ENCODE data around the gene OR14I1. TPM values are rescaled to one million over a fixed set of nuclear protein-coding genes. Genes with fewer than 3 reads are reported as not detected.

Gene OR14I1
- not detected in 2 replicates for total RNA-seq

DNA sequence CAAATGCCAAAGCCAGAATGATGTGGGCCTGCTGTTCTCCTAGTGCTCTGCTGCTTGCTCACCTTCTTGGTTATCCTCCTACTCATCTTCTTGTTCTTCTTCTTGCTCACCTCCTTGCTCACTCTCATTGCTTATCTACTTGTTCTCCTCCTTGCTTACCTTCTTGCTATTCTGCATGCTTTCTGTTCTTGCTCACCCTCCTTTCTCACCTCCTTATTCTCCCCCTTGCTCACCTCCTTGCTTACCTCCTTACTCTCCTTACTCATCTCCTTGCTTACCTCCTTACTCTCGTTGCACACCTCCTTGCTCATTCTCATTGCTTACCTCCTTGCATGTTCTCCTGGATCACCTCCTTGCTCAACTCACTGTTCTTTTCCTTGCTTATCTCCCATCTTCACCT is at the start of gene OR14I1:
OR14I1 (minus strand) TSS at position 53 of the 400 bp plus-strand sequence.
- no peak for DNase-seq (ENCODE audit: low read depth)
- TF ChIP-seq, protein P1, sequence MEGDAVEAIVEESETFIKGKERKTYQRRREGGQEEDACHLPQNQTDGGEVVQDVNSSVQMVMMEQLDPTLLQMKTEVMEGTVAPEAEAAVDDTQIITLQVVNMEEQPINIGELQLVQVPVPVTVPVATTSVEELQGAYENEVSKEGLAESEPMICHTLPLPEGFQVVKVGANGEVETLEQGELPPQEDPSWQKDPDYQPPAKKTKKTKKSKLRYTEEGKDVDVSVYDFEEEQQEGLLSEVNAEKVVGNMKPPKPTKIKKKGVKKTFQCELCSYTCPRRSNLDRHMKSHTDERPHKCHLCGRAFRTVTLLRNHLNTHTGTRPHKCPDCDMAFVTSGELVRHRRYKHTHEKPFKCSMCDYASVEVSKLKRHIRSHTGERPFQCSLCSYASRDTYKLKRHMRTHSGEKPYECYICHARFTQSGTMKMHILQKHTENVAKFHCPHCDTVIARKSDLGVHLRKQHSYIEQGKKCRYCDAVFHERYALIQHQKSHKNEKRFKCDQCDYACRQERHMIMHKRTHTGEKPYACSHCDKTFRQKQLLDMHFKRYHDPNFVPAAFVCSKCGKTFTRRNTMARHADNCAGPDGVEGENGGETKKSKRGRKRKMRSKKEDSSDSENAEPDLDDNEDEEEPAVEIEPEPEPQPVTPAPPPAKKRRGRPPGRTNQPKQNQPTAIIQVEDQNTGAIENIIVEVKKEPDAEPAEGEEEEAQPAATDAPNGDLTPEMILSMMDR (IDR thresholded peaks at IDR 0.05; ENCODE audit: insufficient read depth, low read depth, low read length) = no peak
- H3K4me3 ChIP-seq (ENCODE audit: low read depth, low read length) = no peak within 1 kb of the TSS

DNA sequence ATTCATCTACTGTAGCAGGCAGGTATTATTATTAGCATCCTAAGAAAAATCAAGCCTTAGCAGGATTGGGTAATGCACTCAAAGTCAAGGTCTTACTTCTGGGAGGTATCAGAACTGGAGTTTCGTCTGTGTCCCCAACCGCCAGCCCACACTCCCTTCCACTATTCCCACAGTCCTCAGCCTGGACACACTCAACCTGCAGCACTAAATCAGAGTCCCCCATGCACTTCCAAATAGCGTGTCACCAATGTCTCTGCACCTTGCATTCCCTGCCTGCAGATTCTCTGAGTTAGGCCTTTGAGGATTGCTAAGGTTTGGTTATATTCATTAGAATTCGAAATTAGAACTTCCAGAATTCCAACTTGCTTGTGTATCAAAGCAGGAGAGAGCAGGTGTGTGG is 49.1 kb upstream of the OR14I1 start:
- no peak for DNase-seq (ENCODE audit: low read depth)
- no peak overlapping the region for H3K4me3 ChIP-seq (ENCODE audit: low read depth, low read length)
- TF ChIP-seq, protein P1 (IDR thresholded peaks at IDR 0.05; ENCODE audit: insufficient read depth, low read depth, low read length) = no peak

DNA sequence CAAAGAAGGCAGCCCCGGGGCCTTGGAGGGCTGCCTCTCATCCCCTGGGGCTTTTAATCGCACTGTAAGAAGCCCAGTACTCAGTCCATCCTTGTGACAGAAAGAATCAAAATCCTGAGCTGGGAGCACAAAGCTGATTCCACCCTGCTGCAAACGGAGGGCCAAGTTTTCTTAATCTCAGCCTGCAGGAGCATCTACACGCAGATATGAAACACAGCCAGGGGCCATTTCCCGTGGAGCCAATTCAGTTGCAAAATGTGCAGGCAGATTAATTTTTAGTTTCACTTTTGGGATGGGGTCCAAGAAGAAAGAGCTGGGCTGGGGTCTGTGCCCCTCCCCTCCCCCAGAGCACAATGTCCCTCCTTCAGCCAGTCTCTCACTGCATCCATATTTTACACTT is 48.6 kb upstream of the OR14I1 start:
- no peak for DNase-seq (ENCODE audit: low read depth)
- TF ChIP-seq, protein P1 (IDR thresholded peaks at IDR 0.05; ENCODE audit: insufficient read depth, low read depth, low read length) = no peak
- no peak overlapping the region for H3K4me3 ChIP-seq (ENCODE audit: low read depth, low read length)

DNA sequence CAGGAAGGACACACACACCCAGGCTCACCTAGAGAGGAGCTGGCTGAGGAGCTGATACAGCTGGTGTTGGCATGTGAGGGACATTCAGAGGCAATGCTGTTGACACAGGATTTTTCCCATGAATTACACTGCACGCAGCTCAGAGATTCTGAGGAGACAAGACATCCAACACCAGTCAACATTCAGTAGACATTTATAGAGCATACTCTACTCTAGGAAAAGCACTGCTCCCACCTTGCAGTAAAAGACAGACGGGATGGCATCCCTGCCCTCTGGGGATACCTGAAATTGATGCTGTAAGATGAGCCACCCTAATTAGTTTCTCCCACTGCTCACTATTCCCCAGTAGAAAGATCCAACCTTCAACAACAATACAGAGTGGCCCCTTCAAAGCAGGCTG is 47.9 kb upstream of the OR14I1 start:
- no peak for DNase-seq (ENCODE audit: low read depth)
- TF ChIP-seq, protein P1 (IDR thresholded peaks at IDR 0.05; ENCODE audit: insufficient read depth, low read depth, low read length) = no peak

DNA sequence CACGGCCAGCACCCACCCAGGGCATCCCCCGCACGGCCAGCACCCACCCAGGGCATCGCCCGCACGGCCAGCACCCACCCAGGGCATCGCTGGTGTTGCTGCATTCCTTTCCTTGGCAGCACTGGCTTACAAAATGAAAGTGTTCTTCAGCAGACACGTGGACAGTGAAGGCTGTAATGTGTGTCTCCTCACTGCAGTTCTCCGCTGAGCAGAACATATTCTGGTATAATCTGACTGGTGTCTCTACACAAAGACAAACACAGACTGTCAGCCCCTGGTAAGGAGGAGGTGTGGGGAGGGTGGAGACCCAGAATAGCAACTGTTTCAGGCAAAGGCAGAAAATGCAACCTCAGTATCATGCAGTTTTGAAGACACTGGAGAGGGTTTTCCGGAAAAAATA is 45.6 kb upstream of the OR14I1 start:
- no peak overlapping the region for H3K4me3 ChIP-seq (ENCODE audit: low read depth, low read length)
- TF ChIP-seq, protein P1 (IDR thresholded peaks at IDR 0.05; ENCODE audit: insufficient read depth, low read depth, low read length) = no peak
- no peak for DNase-seq (ENCODE audit: low read depth)

More for the DNA sequence above, 47.9 kb upstream of the OR14I1 start:
- H3K4me3 ChIP-seq (ENCODE audit: low read depth, low read length) = no peak overlapping the region

DNA sequence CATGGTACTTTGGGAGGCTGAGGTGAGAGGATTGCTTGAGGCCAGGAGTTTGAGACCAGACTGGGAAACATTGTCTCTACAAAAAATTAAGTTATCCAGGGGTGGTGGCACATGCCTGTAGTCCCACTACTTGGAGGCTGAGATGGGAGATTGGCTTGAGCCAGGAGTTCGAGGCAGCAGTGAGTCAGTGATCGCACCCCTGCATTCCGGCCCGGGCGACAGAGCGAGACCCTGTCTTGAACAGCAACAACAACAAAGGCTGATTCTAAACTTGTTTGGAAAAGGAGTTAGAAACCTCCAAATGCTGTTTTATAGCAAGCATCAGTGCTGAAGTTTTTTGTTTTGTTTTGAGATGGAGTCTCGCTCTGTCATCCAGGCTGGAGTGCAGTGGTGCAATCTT is 38.3 kb upstream of the OR14I1 start:
- no peak overlapping the region for H3K4me3 ChIP-seq (ENCODE audit: low read depth, low read length)
- TF ChIP-seq, protein P1 (IDR thresholded peaks at IDR 0.05; ENCODE audit: insufficient read depth, low read depth, low read length) = no peak
- no peak for DNase-seq (ENCODE audit: low read depth)

DNA sequence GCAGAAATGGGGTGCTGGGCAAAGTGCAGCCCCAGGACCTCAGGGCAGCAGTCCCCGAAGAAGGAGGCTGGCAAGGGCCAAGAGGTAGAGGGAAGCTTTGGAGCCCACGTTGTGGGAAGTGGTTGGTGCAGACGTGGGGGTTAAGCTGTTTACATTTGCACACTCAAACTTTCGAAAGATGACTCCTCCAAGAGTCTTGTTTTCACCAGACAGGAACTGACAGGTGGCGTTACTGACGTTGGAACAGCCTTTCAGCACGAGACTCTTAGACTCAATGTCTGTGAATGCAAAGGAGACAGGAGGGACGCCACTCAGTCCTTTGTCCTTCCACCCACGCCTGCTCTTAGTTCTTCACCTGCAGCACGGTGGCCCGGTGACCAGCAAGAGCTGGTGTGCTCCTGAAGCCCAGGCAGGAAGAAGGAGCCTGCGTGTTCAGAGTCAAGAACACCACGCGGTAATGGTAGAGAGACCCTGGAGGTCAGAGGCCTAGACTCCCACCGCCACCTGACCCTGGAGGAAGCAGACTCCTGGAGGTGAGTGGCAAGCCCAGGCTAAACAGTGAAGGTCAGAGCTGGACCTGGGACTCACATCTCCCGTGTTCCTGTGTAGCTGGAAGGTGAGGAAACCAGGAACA is 37.1 kb upstream of the OR14I1 start:
- no peak overlapping the region for H3K4me3 ChIP-seq (ENCODE audit: low read depth, low read length)
- no peak for DNase-seq (ENCODE audit: low read depth)
- TF ChIP-seq, protein P1 (IDR thresholded peaks at IDR 0.05; ENCODE audit: insufficient read depth, low read depth, low read length) = no peak

Measured in fibroblast of villous mesenchyme (primary cell).